ENCODE results near the gene CDH6. TPM values are rescaled to one million over a fixed set of nuclear protein-coding genes. Genes with fewer than 3 reads are reported as not detected.

Gene CDH6
- total and polyA plus RNA-seq, 7 donors: under 0.01 to 6.9 (median 1.6) TPM; not detected in 1

GRCh38 chr5:31365776-31366175 is 172.3 kb downstream of the CDH6 start:
- intact Hi-C loops (cut with DNase I): no loop called here
- H3K27ac ChIP-seq: no peak overlapping the region
- no peak for TF ChIP-seq CTCF (IDR thresholded peaks at IDR 0.05)
- no peak for TF ChIP-seq EP300 (IDR thresholded peaks at IDR 0.05)
- TF ChIP-seq POLR2AphosphoS5 (IDR thresholded peaks at IDR 0.05): no peak
- no peak for TF ChIP-seq POLR2A (IDR thresholded peaks at IDR 0.05)
- no peak for DNase-seq
- H3K36me3 ChIP-seq: no peaks in the 10 kb centered on the region
- H3K27me3 ChIP-seq: no peaks in the 10 kb centered on the region
- H3K4me3 ChIP-seq: no peak overlapping the region
- no peaks in the 10 kb centered on the region for H3K9me3 ChIP-seq
- peaks cover 0 to 47% (median 37%) of the 10 kb centered on the region in 4 donors for H3K4me1 ChIP-seq
- whole genome bisulfite sequencing, 2 donors: 92 to 96% methylated on average over 3 of the region's 3 CpGs

GRCh38 chr5:31366941-31367340 is 173.5 kb downstream of the CDH6 start:
- H3K36me3 ChIP-seq: no peaks in the 10 kb centered on the region
- intact Hi-C loops (cut with DNase I): no loop called here
- H3K9me3 ChIP-seq: no peaks in the 10 kb centered on the region
- TF ChIP-seq EP300 (IDR thresholded peaks at IDR 0.05) (no peak), CTCF (IDR thresholded peaks at IDR 0.05) (no peak), POLR2A (IDR thresholded peaks at IDR 0.05) (no peak), POLR2AphosphoS5 (IDR thresholded peaks at IDR 0.05) (no peak)
- no peak for DNase-seq
- H3K27ac ChIP-seq: no peak overlapping the region
- peaks cover 0 to 36% (median 26%) of the 10 kb centered on the region in 4 donors for H3K4me1 ChIP-seq
- H3K4me3 ChIP-seq: no peak overlapping the region
- WGBS, 2 donors: 73 to 77% methylated on average over 5 of the region's 5 CpGs
- H3K27me3 ChIP-seq: no peaks in the 10 kb centered on the region

- H3K9me3 ChIP-seq: no peaks in the 10 kb centered on the region
- H3K4me1 ChIP-seq: peaks cover 0 to 14% (median 11%) of the 10 kb centered on the region in 4 donors
- TF ChIP-seq POLR2AphosphoS5 (IDR thresholded peaks at IDR 0.05): no peak
- no peak for TF ChIP-seq EP300 (IDR thresholded peaks at IDR 0.05)
- TF ChIP-seq CTCF (IDR thresholded peaks at IDR 0.05): no peak
- TF ChIP-seq POLR2A (IDR thresholded peaks at IDR 0.05): no peak
- DNase-seq: no peak
- no peaks in the 10 kb centered on the region for H3K27me3 ChIP-seq
- no peaks in the 10 kb centered on the region for H3K36me3 ChIP-seq
- no peak overlapping the region for H3K27ac ChIP-seq
- intact Hi-C loops (cut with DNase I): no loop called here
- 60 to 61% methylated on average over 1 of the region's 1 CpG for WGBS, 2 donors
- H3K4me3 ChIP-seq: no peak overlapping the region
Measured at GRCh38 chr5:31372124-31372523, 178.6 kb downstream of the CDH6 start.

GRCh38 chr5:31375999-31376720 is 182.7 kb downstream of the CDH6 start:
- H3K27me3 ChIP-seq: no peaks in the 10 kb centered on the region
- H3K4me1 ChIP-seq: no peaks in the 10 kb centered on the region
- no peak for DNase-seq
- H3K9me3 ChIP-seq: no peaks in the 10 kb centered on the region
- H3K36me3 ChIP-seq: no peaks in the 10 kb centered on the region
- 87 to 92% methylated on average over 10 of the region's 10 CpGs for WGBS, 2 donors
- H3K27ac ChIP-seq: no peak overlapping the region
- H3K4me3 ChIP-seq: no peak overlapping the region
- intact Hi-C loops (cut with DNase I): no loop called here
- TF ChIP-seq CTCF (IDR thresholded peaks at IDR 0.05) (no peak), POLR2AphosphoS5 (IDR thresholded peaks at IDR 0.05) (no peak), POLR2A (IDR thresholded peaks at IDR 0.05) (no peak), EP300 (IDR thresholded peaks at IDR 0.05) (no peak)
